Aorta (tissue), 5 donors: ENCODE measurements around the gene LOXL1. TPM values are rescaled to one million over a fixed set of nuclear protein-coding genes. Genes with fewer than 3 reads are reported as not detected.

ENCODE experiments used
- ATAC-seq: fragments of 200-7000 bp; cut with Tn5 transposase; one replicate; pipeline ENCODE4 v1.9.1; 2022; ENCODE audit warnings: moderate library complexity; ENCODE audit not compliant: low FRiP score
- DNase-seq, 2 donors: peaks; one replicate each; pipeline ENCODE4 v3.0.0-alpha.2; 2020
- H3K27ac ChIP-seq, 2 donors: one replicate each; pipeline ENCODE4 v1.5.1; 2013; ENCODE audit warnings: low read length in 2 of 2, mild to moderate bottlenecking in 2 of 2, moderate library complexity in 2 of 2, control low read depth in 1 of 2, inconsistent platforms in 1 of 2, low read depth in 1 of 2
- H3K27me3 ChIP-seq, 2 donors: one replicate each; pipeline ENCODE4 v1.6.1; 2013; ENCODE audit warnings: control low read depth in 1 of 2, low read length in 1 of 2, mild to moderate bottlenecking in 1 of 2, moderate library complexity in 1 of 2; ENCODE audit not compliant: insufficient read depth in 2 of 2, control insufficient read depth in 1 of 2
- H3K36me3 ChIP-seq, 2 donors: one replicate each; pipeline ENCODE4 v1.6.1; 2013; ENCODE audit warnings: control low read depth in 1 of 2, low read length in 1 of 2, mild to moderate bottlenecking in 1 of 2; ENCODE audit not compliant: insufficient read depth in 2 of 2, control insufficient read depth in 1 of 2
- H3K4me1 ChIP-seq, 2 donors: one replicate each; pipeline ENCODE4 v1.6.1; 2013; ENCODE audit warnings: low read length in 2 of 2, control low read depth in 1 of 2, mild to moderate bottlenecking in 1 of 2, moderate library complexity in 1 of 2; ENCODE audit not compliant: insufficient read depth in 2 of 2, control insufficient read depth in 1 of 2
- H3K4me3 ChIP-seq, 2 donors: one replicate each; pipeline ENCODE4 v1.5.1; 2013; ENCODE audit warnings: low read length in 2 of 2, control low read depth in 1 of 2, mild to moderate bottlenecking in 1 of 2
- H3K9me3 ChIP-seq: one replicate; pipeline ENCODE4 v1.6.1; 2013; ENCODE audit warnings: mild to moderate bottlenecking, low read length; ENCODE audit not compliant: control insufficient read depth
- WGBS, 2 donors: extraction: QIAGEN DNeasy Blood & Tissue Kit; methylation state at CpG; one replicate each; pipeline ENCODE4 v1.1.7; 2013; 5-methylcytosine and 5-hydroxymethylcytosine counted together
- intact Hi-C, 2 donors: fragments of 100-400 bp; cut with DNase I; formaldehyde crosslinking; loops; one replicate each; pipeline versions ENCODE4 v1.14.2 to v1.15.0; 2022
- polyA plus RNA-seq, 2 donors: library from polyadenylated mRNA; stranded (reverse); fragments of 200-250 nt; gene quantifications; one replicate each; pipeline ENCODE4 v1.2.3, GENCODE V29; 2013
- total RNA-seq, 2 donors: library from RNA; stranded (reverse); fragmentation: NEBNext Ultra II Directional; extraction: Animal tissue kit (Norgen Biotek cat#: 25700); gene quantifications; one replicate each; pipeline ENCODE4 v1.2.1, GENCODE V29; 2021
- donor health status: healthy with polysubstance abuse.
- donor health status: Bipolar disorder and iron deficiency.
- donor health status: DM: no; HTN: no; CAD: no.
- donor health status: DM: no; HTN: no; CAD: no.
- donor health status: DM: yes; HTN: yes; CAD: no.

The LOXL1 gene
- total and polyA plus RNA-seq, 4 donors, result 49.0 to 138 (median 112) TPM

GRCh38 chr15:73887481-73887880 is 38.8 kb upstream of the LOXL1 start:
- no peak overlapping the region for H3K4me3 ChIP-seq
- H3K36me3 ChIP-seq, result no peaks in the 10 kb centered on the region
- H3K4me1 ChIP-seq, result no peaks in the 10 kb centered on the region
- no peaks in the 10 kb centered on the region for H3K9me3 ChIP-seq
- no peak overlapping the region for H3K27ac ChIP-seq
- DNase-seq, result no peak
- 91 to 93% methylated on average over 7 of the region's 7 CpGs for WGBS, 2 donors
- intact Hi-C loops, result no loop called here
- ATAC-seq, result no peak
- no peaks in the 10 kb centered on the region for H3K27me3 ChIP-seq

- no peak overlapping the region for H3K27ac ChIP-seq
- no peaks in the 10 kb centered on the region for H3K4me1 ChIP-seq
- H3K27me3 ChIP-seq, result no peaks in the 10 kb centered on the region
- H3K36me3 ChIP-seq, result no peaks in the 10 kb centered on the region
- intact Hi-C loops, result no loop called here
- H3K4me3 ChIP-seq, result no peak overlapping the region
- WGBS, 2 donors, result 81 to 83% methylated on average over 10 of the region's 10 CpGs
- no peaks in the 10 kb centered on the region for H3K9me3 ChIP-seq
- ATAC-seq, result no peak
- DNase-seq, result no peak
These were observed 37.8 kb upstream of the LOXL1 start for GRCh38 chr15:73888224-73889041.

- no peaks in the 10 kb centered on the region for H3K9me3 ChIP-seq
- no peaks in the 10 kb centered on the region for H3K4me1 ChIP-seq
- H3K4me3 ChIP-seq, result no peak overlapping the region
- H3K27ac ChIP-seq, result no peak overlapping the region
- 78 to 81% methylated on average over 6 of the region's 6 CpGs for WGBS, 2 donors
- intact Hi-C loops, result no loop called here
- ATAC-seq (no peak), DNase-seq (no peak)
- H3K36me3 ChIP-seq, result no peaks in the 10 kb centered on the region
- H3K27me3 ChIP-seq, result no peaks in the 10 kb centered on the region
These were observed 37.1 kb upstream of the LOXL1 start for GRCh38 chr15:73889053-73889761.

- H3K4me3 ChIP-seq, result no peak overlapping the region
- no peak overlapping the region for H3K27ac ChIP-seq
- no peaks in the 10 kb centered on the region for H3K27me3 ChIP-seq
- H3K9me3 ChIP-seq, result no peaks in the 10 kb centered on the region
- no peak for DNase-seq
- no peak for ATAC-seq
- no peaks in the 10 kb centered on the region for H3K36me3 ChIP-seq
- no peaks in the 10 kb centered on the region for H3K4me1 ChIP-seq
- 54 to 78% methylated on average over 1 of the region's 1 CpG for WGBS, 2 donors
- intact Hi-C loops, result no loop called here
These were observed 36.5 kb upstream of the LOXL1 start for GRCh38 chr15:73889762-73890124.

- Histone ChIP-seq H3K4me3 (no peak overlapping the region), H3K9me3 (no peaks in the 10 kb centered on the region), H3K27ac (no peak overlapping the region), H3K36me3 (no peaks in the 10 kb centered on the region), H3K27me3 (no peaks in the 10 kb centered on the region), H3K4me1 (no peaks in the 10 kb centered on the region)
- no peak for DNase-seq
- ATAC-seq, result no peak
- 83 to 85% methylated on average over 11 of the region's 11 CpGs for WGBS, 2 donors
- intact Hi-C loops, result no loop called here
These were observed 34.6 kb upstream of the LOXL1 start for GRCh38 chr15:73891328-73892315.

GRCh38 chr15:73892446-73893226 is 33.6 kb upstream of the LOXL1 start:
- DNase-seq, result no peak
- intact Hi-C loops, result no loop called here
- no peak for ATAC-seq

GRCh38 chr15:73894133-73894814 is 32.0 kb upstream of the LOXL1 start:
- intact Hi-C loops, result no loop called here
- Histone ChIP-seq H3K27me3 (no peaks in the 10 kb centered on the region), H3K4me3 (no peak overlapping the region), H3K4me1 (no peaks in the 10 kb centered on the region), H3K9me3 (no peaks in the 10 kb centered on the region), H3K27ac (no peak overlapping the region), H3K36me3 (no peaks in the 10 kb centered on the region)
- 88 to 91% methylated on average over 11 to 12 of the region's 12 CpGs for WGBS, 2 donors
- DNase-seq, result no peak
- ATAC-seq, result no peak

More at GRCh38 chr15:73892446-73893226, 33.6 kb upstream of the LOXL1 start:
- H3K27me3 ChIP-seq, result no peaks in the 10 kb centered on the region
- H3K4me3 ChIP-seq, result no peak overlapping the region
- WGBS, 2 donors, result 85 to 90% methylated on average over 13 of the region's 13 CpGs
- H3K4me1 ChIP-seq, result no peaks in the 10 kb centered on the region
- H3K9me3 ChIP-seq, result no peaks in the 10 kb centered on the region
- no peak overlapping the region for H3K27ac ChIP-seq
- no peaks in the 10 kb centered on the region for H3K36me3 ChIP-seq
